Upper lobe of left lung (tissue), 6 donors: ENCODE results near the gene DKK3. TPM values are rescaled to one million over a fixed set of nuclear protein-coding genes. Genes with fewer than 3 reads are reported as not detected.
A peak's percentile ranks its signal among the peaks of the same experiment; 100 is the strongest.

ENCODE experiments used
- ATAC-seq, 2 donors: fragments of 200-7000 bp; cut with Tn5 transposase; one replicate each; pipeline ENCODE4 v1.9.1; 2022; ENCODE audit warnings: mild to moderate bottlenecking in 2 of 2, moderate library complexity in 2 of 2; ENCODE audit not compliant: low FRiP score in 2 of 2
- DNase-seq, 2 donors: peaks; one replicate each; pipeline ENCODE4 v3.0.0-alpha.2; 2019 to 2020
- H3K27ac ChIP-seq, 4 donors: fragments of 200-600 bp; sonication (generic); one replicate each; pipeline ENCODE4 v1.5.1; 2016 to 2019
- H3K27me3 ChIP-seq, 4 donors: fragments of 200-600 bp; sonication (generic); one replicate each; pipeline ENCODE4 v1.5.1; 2017 to 2019
- H3K36me3 ChIP-seq, 4 donors: fragments of 200-600 bp; sonication (generic); one replicate each; pipeline ENCODE4 v1.5.1; 2016 to 2019
- H3K4me1 ChIP-seq, 4 donors: fragments of 200-600 bp; sonication (generic); one replicate each; pipeline ENCODE4 v1.5.1; 2018 to 2019
- H3K4me3 ChIP-seq, 4 donors: fragments of 200-600 bp; sonication (generic); one replicate each; pipeline ENCODE4 v1.5.1; 2017 to 2019; ENCODE audit warnings: mild to moderate bottlenecking in 2 of 4, moderate library complexity in 1 of 4
- H3K9me3 ChIP-seq, 4 donors: fragments of 200-600 bp; sonication (generic); one replicate each; pipeline ENCODE4 v1.5.1; 2018 to 2019
- CTCF ChIP-seq, 6 experiments: fragments of 450-650 bp in 4 of 6; fragments of 200-600 bp in 2 of 6; sonication (generic) in 2 of 6; IDR thresholded peaks; one replicate each; pipeline ENCODE4 v1.5.1; 2016 to 2019; ENCODE audit warnings: antibody characterized with exemption in 6 of 6
- EP300 ChIP-seq, 4 donors: sonication (generic); formaldehyde crosslinking; IDR thresholded peaks; one replicate each; pipeline ENCODE4 v1.5.1; 2017; ENCODE audit warnings: antibody characterized with exemption in 4 of 4, control low read depth in 2 of 4
- POLR2A ChIP-seq, 4 donors: fragments of 450-650 bp; IDR thresholded peaks; one replicate each; pipeline ENCODE4 v1.5.1; 2016 to 2017; ENCODE audit warnings: antibody characterized with exemption in 4 of 4, mild to moderate bottlenecking in 2 of 4
- POLR2AphosphoS5 ChIP-seq, 2 donors: sonication (generic); formaldehyde crosslinking; IDR thresholded peaks; one replicate each; pipeline ENCODE4 v1.5.1; 2017; ENCODE audit warnings: antibody characterized with exemption in 2 of 2
- WGBS, 2 donors: methylation state at CpG; one replicate each; pipeline ENCODE4 v1.1.5; 2017 to 2018; 5-methylcytosine and 5-hydroxymethylcytosine counted together
- total RNA-seq, 6 donors: library from RNA; depleted of rRNA in 4 of 6; stranded (reverse); fragments of >200 nt in 4 of 6; gene quantifications; one replicate each; pipeline versions ENCODE4 v1.1.0 to v1.2.1, GENCODE V29; 2016 to 2021
- donor health status: DM: no; HTN: no; CAD: no; lungs with moderate emphysema.
- donor health status: DM: no; HTN: yes; CAD: no; lungs with severe emphysema.

DKK3 gene
- total RNA-seq, 6 donors from 2014 or later = 50.3 to 162 (median 137) TPM

DNA sequence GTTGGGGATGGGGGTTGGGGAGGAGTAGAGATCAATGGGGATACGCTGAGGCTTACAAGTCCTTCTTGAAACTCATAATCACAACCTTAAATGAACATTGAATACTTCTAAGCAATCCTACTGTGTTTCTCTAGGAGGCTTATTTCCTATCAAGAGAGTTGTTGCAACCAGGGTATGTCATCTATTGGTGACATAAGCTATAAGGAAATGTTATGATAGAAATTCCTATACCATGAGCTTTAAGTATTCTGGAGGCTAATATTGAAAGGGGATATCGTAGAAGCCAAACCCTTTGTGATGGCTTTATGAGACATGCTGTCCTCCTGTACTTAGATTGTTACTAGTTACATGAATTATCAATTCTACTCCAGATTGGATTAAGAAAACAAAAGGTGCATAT, 72.9 kb downstream of the DKK3 start:
- Histone ChIP-seq H3K4me3 (no peak overlapping the region), H3K4me1 (peaks cover 0 to 5% (median 0%) of the 10 kb centered on the region in 4 donors), H3K9me3 (no peaks in the 10 kb centered on the region), H3K27ac (no peak overlapping the region), H3K36me3 (peaks cover 7 to 77% (median 24%) of the 10 kb centered on the region in 4 donors), H3K27me3 (no peaks in the 10 kb centered on the region)
- 92 to 97% methylated on average over 2 of the region's 2 CpGs for WGBS, 2 donors
- no peak for TF ChIP-seq POLR2A (IDR thresholded peaks at IDR 0.05)
- DNase-seq (no peak), ATAC-seq (no peak)

- DNase-seq (no peak), ATAC-seq (peak in 1 of 2 donors; percentile 72)
- Histone ChIP-seq H3K4me1 (peaks cover 0 to 5% (median 0%) of the 10 kb centered on the region in 4 donors), H3K4me3 (no peak overlapping the region), H3K36me3 (peaks cover 0 to 72% (median 14%) of the 10 kb centered on the region in 4 donors), H3K27me3 (no peaks in the 10 kb centered on the region), H3K27ac (no peak overlapping the region), H3K9me3 (no peaks in the 10 kb centered on the region)
- TF ChIP-seq POLR2A (IDR thresholded peaks at IDR 0.05) (no peak), CTCF (IDR thresholded peaks at IDR 0.05) (peak; percentile 26 to 58 (median 48))
- WGBS, 2 donors = 70 to 76% methylated on average over 5 of the region's 5 CpGs
Measured at GRCh38 chr11:11931461-11932055, 76.9 kb downstream of the DKK3 start.

- peaks cover 0 to 72% (median 10%) of the 10 kb centered on the region in 4 donors for H3K36me3 ChIP-seq
Measured at GRCh38 chr11:11929920-11930319, 78.5 kb downstream of the DKK3 start.

GRCh38 chr11:11923828-11924227, 84.6 kb downstream of the DKK3 start:
- no peak for ATAC-seq
- DNase-seq = no peak
- H3K4me1 ChIP-seq = no peaks in the 10 kb centered on the region
- H3K9me3 ChIP-seq = no peaks in the 10 kb centered on the region
- no peak overlapping the region for H3K27ac ChIP-seq
- TF ChIP-seq CTCF (IDR thresholded peaks at IDR 0.05) = no peak
- TF ChIP-seq EP300 (IDR thresholded peaks at IDR 0.05) = no peak
- no peak for TF ChIP-seq POLR2AphosphoS5 (IDR thresholded peaks at IDR 0.05)
- TF ChIP-seq POLR2A (IDR thresholded peaks at IDR 0.05) = no peak
- no peaks in the 10 kb centered on the region for H3K27me3 ChIP-seq
- no peak overlapping the region for H3K4me3 ChIP-seq
- H3K36me3 ChIP-seq = peaks cover 0 to 48% (median 0%) of the 10 kb centered on the region in 4 donors

More at GRCh38 chr11:11929920-11930319, 78.5 kb downstream of the DKK3 start:
- no peaks in the 10 kb centered on the region for H3K27me3 ChIP-seq
- peaks cover 0 to 5% (median 0%) of the 10 kb centered on the region in 4 donors for H3K4me1 ChIP-seq
- ATAC-seq (no peak), DNase-seq (no peak)
- TF ChIP-seq CTCF (IDR thresholded peaks at IDR 0.05) (no peak), POLR2A (IDR thresholded peaks at IDR 0.05) (no peak), POLR2AphosphoS5 (IDR thresholded peaks at IDR 0.05) (no peak), EP300 (IDR thresholded peaks at IDR 0.05) (no peak)
- no peak overlapping the region for H3K27ac ChIP-seq
- 83% methylated on average over 2 of the region's 2 CpGs for WGBS, 2 donors
- H3K9me3 ChIP-seq = no peaks in the 10 kb centered on the region
- no peak overlapping the region for H3K4me3 ChIP-seq

DNA sequence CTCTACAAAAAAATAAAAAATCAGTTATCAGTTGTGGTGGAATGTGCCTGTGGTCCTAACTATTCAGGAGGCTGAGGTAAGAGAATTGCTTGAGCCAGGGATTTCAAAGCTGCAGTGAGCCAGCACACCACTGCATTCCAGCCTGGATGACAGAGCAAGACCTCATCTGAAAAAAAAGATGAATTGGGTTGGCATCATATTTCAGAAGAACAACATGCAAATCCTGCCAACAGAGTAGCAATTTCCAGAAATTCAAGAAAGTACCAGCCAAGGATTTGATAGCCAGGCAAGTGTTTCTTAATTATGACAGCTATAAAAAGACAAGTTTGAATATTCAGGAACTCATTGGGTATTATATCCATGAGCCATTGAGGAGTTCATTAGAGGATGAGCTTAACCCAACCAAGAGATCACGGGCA, 91.4 kb downstream of the DKK3 start:
- DNase-seq = no peak
- no peak for TF ChIP-seq POLR2AphosphoS5 (IDR thresholded peaks at IDR 0.05)
- no peak for TF ChIP-seq POLR2A (IDR thresholded peaks at IDR 0.05)
- TF ChIP-seq CTCF (IDR thresholded peaks at IDR 0.05) = no peak
- no peak for TF ChIP-seq EP300 (IDR thresholded peaks at IDR 0.05)
- peaks cover 0 to 16% (median 0%) of the 10 kb centered on the region in 4 donors for H3K36me3 ChIP-seq
- no peak for ATAC-seq
- H3K27ac ChIP-seq = peak overlapping the region in 1 of 4 donors; percentile 14
- no peaks in the 10 kb centered on the region for H3K27me3 ChIP-seq
- WGBS, 2 donors = 96% methylated on average over 1 of the region's 1 CpG
- H3K4me3 ChIP-seq = no peak overlapping the region
- H3K9me3 ChIP-seq = no peaks in the 10 kb centered on the region
- peaks cover 0 to 6% (median 3%) of the 10 kb centered on the region in 4 donors for H3K4me1 ChIP-seq
